Measurements from ENCODE around the gene TRA2A.

The TRA2A gene

GRCh38 chr7:23531794-23532489 lies at the start of gene TRA2A:
TSS of gene TRA2A (minus strand) at chr7:23531981. CDS start at chr7:23531824, 157 bp downstream.
- Mint-ChIP-seq H3K4me1 (peaks cover 45% of the 10 kb centered on the region), H3K27ac (peak within 1 kb of the TSS; percentile 100), H3K9me3 (no peaks in the 10 kb centered on the region), H3K4me3 (peak within 1 kb of the TSS; percentile 99), H3K36me3 (no peaks in the 10 kb centered on the region), H3K27me3 (no peaks in the 10 kb centered on the region)
- peak; percentile 98 for ATAC-seq

- peak; percentile 85 for ATAC-seq
- H3K27ac Mint-ChIP-seq, result peak overlapping the region; percentile 54
- H3K4me3 Mint-ChIP-seq, result peak overlapping the region; percentile 23
- H3K4me1 Mint-ChIP-seq, result peaks cover 10% of the 10 kb centered on the region
- H3K9me3 Mint-ChIP-seq, result no peaks in the 10 kb centered on the region
- H3K36me3 Mint-ChIP-seq, result no peaks in the 10 kb centered on the region
- H3K27me3 Mint-ChIP-seq, result peaks cover 25% of the 10 kb centered on the region
Observed at GRCh38 chr7:23570592-23571200, 38.9 kb upstream of the TRA2A start.

DNA sequence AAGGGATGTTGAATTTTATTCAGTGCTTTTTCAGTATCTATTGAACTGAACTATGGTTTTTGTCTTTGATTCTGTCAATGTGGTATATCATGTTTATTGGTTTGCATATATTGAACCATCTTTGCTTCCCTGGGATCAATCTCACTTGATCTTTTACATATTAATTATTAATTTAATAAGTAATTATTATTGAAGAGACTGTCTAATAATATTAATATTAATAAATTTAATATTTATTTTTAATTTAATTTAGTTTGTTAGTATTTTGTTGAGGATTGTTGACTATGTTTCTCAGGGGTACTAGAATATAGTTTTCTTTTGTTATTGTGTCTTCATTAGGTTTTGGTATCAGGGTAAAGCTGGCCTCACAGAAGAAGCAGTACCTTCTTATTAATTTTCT lies 26.5 kb upstream of the TRA2A start:
- Mint-ChIP-seq H3K4me3 (no peak overlapping the region), H3K27ac (no peak overlapping the region), H3K9me3 (no peaks in the 10 kb centered on the region), H3K27me3 (peaks cover 16% of the 10 kb centered on the region), H3K4me1 (no peaks in the 10 kb centered on the region), H3K36me3 (no peaks in the 10 kb centered on the region)
- ATAC-seq, result no peak

DNA sequence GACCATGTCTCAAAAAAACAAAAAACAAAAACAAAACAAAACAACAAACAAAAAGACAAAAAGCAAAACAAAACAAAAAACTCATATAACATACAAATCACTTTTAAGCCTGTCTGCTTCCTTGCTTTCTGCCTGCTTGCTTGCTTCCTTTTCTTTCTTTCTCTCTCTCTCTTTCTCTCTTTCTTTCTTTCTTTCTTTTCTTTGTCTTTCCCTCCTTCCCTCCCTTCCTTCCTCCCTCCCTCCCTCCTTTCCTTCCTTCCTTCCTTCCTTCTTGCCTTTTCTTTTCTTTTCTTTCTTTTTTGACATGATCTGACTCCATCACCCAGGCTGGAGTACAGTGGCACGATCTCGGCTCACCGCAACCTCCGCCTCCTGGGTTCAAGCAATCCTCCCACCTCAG lies 15.9 kb upstream of the TRA2A start:
- no peaks in the 10 kb centered on the region for H3K9me3 Mint-ChIP-seq
- H3K4me1 Mint-ChIP-seq, result peaks cover 15% of the 10 kb centered on the region
- H3K36me3 Mint-ChIP-seq, result no peaks in the 10 kb centered on the region
- H3K4me3 Mint-ChIP-seq, result no peak overlapping the region
- H3K27me3 Mint-ChIP-seq, result no peaks in the 10 kb centered on the region
- no peak for ATAC-seq
- H3K27ac Mint-ChIP-seq, result no peak overlapping the region

- Mint-ChIP-seq H3K27ac (no peak overlapping the region), H3K4me1 (peaks cover 15% of the 10 kb centered on the region), H3K4me3 (no peak overlapping the region), H3K9me3 (no peaks in the 10 kb centered on the region), H3K36me3 (no peaks in the 10 kb centered on the region), H3K27me3 (no peaks in the 10 kb centered on the region)
- peak; percentile 81 for ATAC-seq
Observed at GRCh38 chr7:23546897-23547572, 15.3 kb upstream of the TRA2A start.

DNA sequence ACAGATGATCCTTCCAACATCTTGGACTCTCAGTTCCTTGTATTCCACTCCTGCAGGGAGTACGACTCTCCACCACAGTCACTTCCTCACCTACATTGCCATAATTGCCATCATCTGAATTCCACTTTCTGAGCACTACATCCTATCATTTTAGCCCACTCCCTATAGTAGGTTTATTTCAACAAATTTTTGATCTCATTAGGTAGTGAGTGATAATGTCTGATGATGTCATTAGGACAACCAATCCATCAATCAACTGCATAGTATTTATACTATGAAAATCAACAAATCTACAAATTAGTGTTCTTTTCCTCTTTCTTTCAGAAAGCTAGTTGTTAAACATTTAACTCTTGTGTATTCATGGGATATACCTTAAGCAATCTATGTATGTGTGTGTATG lies 13.7 kb upstream of the TRA2A start:
- Mint-ChIP-seq H3K4me3 (no peak overlapping the region), H3K9me3 (no peaks in the 10 kb centered on the region), H3K27me3 (no peaks in the 10 kb centered on the region), H3K4me1 (peaks cover 16% of the 10 kb centered on the region), H3K36me3 (no peaks in the 10 kb centered on the region), H3K27ac (peak overlapping the region; percentile 7)
- ATAC-seq, result no peak

GRCh38 chr7:23544913-23545354 lies 13.2 kb upstream of the TRA2A start:
- H3K9me3 Mint-ChIP-seq, result no peaks in the 10 kb centered on the region
- no peak overlapping the region for H3K4me3 Mint-ChIP-seq
- peaks cover 21% of the 10 kb centered on the region for H3K4me1 Mint-ChIP-seq
- H3K27me3 Mint-ChIP-seq, result no peaks in the 10 kb centered on the region
- ATAC-seq, result peak; percentile 86
- H3K36me3 Mint-ChIP-seq, result no peaks in the 10 kb centered on the region
- peak overlapping the region; percentile 7 for H3K27ac Mint-ChIP-seq

- Mint-ChIP-seq H3K27ac (no peak overlapping the region), H3K9me3 (no peaks in the 10 kb centered on the region), H3K36me3 (no peaks in the 10 kb centered on the region), H3K27me3 (no peaks in the 10 kb centered on the region), H3K4me3 (no peak overlapping the region), H3K4me1 (peaks cover 30% of the 10 kb centered on the region)
- no peak for ATAC-seq
Observed at GRCh38 chr7:23542752-23543151, 11.0 kb upstream of the TRA2A start.

DNA sequence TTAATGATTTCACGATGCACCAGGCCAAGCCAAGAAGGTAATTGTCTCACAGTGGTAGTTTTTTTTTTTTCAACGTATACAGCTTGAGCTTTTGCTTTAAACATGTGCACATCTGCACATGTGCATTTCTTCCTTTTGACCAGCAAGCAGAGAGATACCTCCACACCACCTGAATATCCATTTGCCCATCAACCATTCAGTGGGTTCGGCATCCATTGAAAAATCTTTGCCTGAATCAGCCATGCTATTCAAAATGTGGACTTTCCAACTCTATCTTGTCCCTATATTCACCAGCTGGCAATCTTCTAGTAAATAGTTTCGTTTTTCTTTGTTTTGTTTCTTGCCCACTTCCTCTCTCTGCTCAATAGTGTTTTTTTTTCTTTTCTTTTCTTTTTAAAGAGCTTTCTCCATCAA lies 7.7 kb upstream of the TRA2A start:
- Mint-ChIP-seq H3K4me3 (peak overlapping the region; percentile 42), H3K27ac (peak overlapping the region; percentile 81), H3K4me1 (peaks cover 18% of the 10 kb centered on the region), H3K9me3 (no peaks in the 10 kb centered on the region), H3K36me3 (no peaks in the 10 kb centered on the region), H3K27me3 (no peaks in the 10 kb centered on the region)
- ATAC-seq, result no peak

DNA sequence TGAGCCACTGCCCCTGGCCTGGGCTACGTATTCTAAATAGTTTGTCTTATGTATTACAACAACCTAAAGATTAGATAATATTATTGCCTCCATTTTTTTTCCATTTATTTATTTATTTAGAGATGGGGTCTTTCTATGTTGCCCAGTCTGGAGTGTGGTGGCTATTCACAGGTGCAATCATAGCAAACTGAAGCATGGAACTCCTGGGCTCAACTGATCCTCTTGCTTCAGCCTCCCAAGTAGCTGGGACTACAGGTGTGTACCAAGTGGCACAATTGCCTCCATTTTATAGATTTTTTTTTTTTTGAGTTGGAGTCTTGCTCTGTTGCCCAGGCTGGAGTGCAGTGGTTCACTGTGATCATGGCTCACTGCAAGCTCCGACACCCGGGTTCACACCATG lies 6.5 kb upstream of the TRA2A start:
- no peak overlapping the region for H3K27ac Mint-ChIP-seq
- H3K36me3 Mint-ChIP-seq, result no peaks in the 10 kb centered on the region
- H3K27me3 Mint-ChIP-seq, result no peaks in the 10 kb centered on the region
- no peak overlapping the region for H3K4me3 Mint-ChIP-seq
- peaks cover 15% of the 10 kb centered on the region for H3K4me1 Mint-ChIP-seq
- H3K9me3 Mint-ChIP-seq, result no peaks in the 10 kb centered on the region
- no peak for ATAC-seq

GRCh38 chr7:23533238-23533604 lies 1.4 kb upstream of the TRA2A start:
- no peak for ATAC-seq
- H3K4me3 Mint-ChIP-seq, result peak overlapping the region; percentile 99
- H3K9me3 Mint-ChIP-seq, result no peaks in the 10 kb centered on the region
- H3K36me3 Mint-ChIP-seq, result no peaks in the 10 kb centered on the region
- H3K4me1 Mint-ChIP-seq, result peaks cover 33% of the 10 kb centered on the region
- H3K27ac Mint-ChIP-seq, result peak overlapping the region; percentile 100
- no peaks in the 10 kb centered on the region for H3K27me3 Mint-ChIP-seq

DNA sequence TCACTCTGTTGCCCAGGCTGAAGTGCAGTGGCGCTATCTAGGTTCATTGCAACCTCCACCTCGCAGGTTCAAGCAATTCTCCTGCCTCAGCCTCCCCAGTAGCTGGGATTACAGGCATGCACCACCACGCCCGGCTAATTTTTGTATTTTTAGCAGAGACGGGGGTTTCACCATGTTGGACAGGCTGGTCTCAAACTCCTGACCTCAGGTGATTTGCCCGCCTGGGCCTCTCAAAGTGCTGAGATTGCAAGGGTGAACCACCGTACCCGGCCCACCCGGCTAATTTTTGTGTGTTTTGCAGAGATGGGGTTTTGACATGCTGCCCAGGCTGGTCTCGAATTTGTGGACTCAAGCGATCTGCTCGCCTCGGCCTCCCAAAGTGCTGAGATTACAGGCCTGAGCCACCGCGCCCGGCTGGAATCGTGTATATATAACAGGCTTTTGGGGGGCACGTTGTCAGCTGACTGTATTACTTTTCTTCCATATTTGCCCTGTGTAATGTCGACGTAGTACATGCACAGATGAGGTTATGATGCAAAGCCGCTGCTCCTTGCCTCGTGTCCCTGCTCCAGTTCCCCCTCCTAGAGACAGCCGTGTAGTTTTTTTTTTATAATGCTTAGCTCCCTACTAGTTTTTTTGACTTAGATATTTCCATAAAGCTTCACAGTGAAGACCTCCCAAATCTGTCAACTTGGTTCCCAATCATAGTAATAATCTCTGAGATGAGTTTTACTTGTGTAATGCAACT lies 883 bp upstream of the TRA2A start:
- H3K4me1 Mint-ChIP-seq, result peaks cover 38% of the 10 kb centered on the region
- H3K27me3 Mint-ChIP-seq, result no peaks in the 10 kb centered on the region
- peak overlapping the region; percentile 100 for H3K27ac Mint-ChIP-seq
- ATAC-seq, result no peak
- H3K36me3 Mint-ChIP-seq, result no peaks in the 10 kb centered on the region
- no peaks in the 10 kb centered on the region for H3K9me3 Mint-ChIP-seq
- H3K4me3 Mint-ChIP-seq, result peak overlapping the region; percentile 99

DNA sequence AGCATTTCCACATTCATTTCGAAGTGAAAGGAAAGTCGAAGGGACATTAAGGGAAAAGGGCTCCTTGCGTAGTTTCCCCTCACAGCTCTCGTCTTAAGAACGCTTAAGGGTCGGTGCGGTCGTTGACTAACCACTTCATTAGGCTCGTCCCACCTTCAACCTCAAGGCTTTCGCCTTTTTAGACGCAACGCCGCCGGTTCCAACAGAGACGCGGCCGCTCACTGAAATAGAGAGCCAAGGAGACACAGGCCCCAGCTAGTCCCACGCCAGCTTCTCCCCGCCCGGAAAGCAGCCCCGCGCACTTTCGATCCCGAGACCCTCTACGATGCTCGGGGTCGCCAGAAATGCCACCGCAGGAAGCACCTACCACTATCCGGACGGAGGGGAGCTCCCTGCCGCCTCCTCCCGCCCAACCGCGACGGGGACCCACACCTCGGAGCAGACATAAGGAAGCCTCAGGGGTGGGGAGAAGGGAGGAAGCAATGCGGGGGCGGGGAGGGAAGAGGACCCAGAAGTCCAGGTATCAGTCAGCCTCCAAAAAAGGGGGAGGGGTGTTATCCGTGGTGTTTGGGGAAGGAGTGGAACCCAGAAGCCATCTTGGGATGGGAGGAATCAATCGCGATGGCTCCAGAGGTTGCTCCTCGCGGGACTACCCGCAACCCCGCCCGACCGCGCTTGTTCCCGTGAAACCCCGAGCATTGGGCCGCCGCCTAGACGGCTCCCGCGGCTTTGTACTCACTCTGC lies 559 bp downstream of the TRA2A start:
- Mint-ChIP-seq H3K4me1 (peaks cover 50% of the 10 kb centered on the region), H3K9me3 (no peaks in the 10 kb centered on the region), H3K36me3 (no peaks in the 10 kb centered on the region), H3K27me3 (no peaks in the 10 kb centered on the region), H3K4me3 (peak overlapping the region; percentile 99), H3K27ac (peak overlapping the region; percentile 100)
- peak; percentile 53 for ATAC-seq

- Mint-ChIP-seq H3K9me3 (no peaks in the 10 kb centered on the region), H3K27me3 (no peaks in the 10 kb centered on the region), H3K4me3 (peak overlapping the region; percentile 99), H3K36me3 (no peaks in the 10 kb centered on the region), H3K4me1 (peaks cover 56% of the 10 kb centered on the region), H3K27ac (peak overlapping the region; percentile 100)
- ATAC-seq, result peak; percentile 46
Observed at GRCh38 chr7:23530405-23530804, 1.4 kb downstream of the TRA2A start.

Measured in stimulated activated memory B cell treated with anti-CD40 and anti-IgM and Interleukin-4, amounts not matched to agents 10 μg/mL and 1 μg/mL and 100 μg/mL, for 72 hours (primary cell).